Endodermal cell (in vitro differentiated cells): ENCODE results near the gene DBX2. TPM values are rescaled to one million over a fixed set of nuclear protein-coding genes. Genes with fewer than 3 reads are reported as not detected.

Experiments
- DNase-seq: peaks from one replicate; pipeline ENCODE4 v3.0.0-alpha.2; 2017
- H3K27ac ChIP-seq: 2 replicates; pipeline ENCODE4 v1.5.1; 2013; ENCODE audit warnings: mild to moderate bottlenecking, low read depth, low read length, moderate library complexity
- H3K27me3 ChIP-seq: 2 replicates; pipeline ENCODE4 v1.6.1; 2013; ENCODE audit warnings: mild to moderate bottlenecking, low read length, moderate library complexity; ENCODE audit not compliant: insufficient read depth, control insufficient read depth, poor library complexity, severe bottlenecking
- H3K36me3 ChIP-seq: 2 replicates; pipeline ENCODE4 v1.7.0; 2013; ENCODE audit warnings: mild to moderate bottlenecking, low read length, moderate library complexity; ENCODE audit not compliant: control insufficient read depth, insufficient read depth
- H3K4me1 ChIP-seq: one replicate; pipeline ENCODE4 v1.7.0; 2013; ENCODE audit warnings: low read length; ENCODE audit not compliant: control insufficient read depth, insufficient read depth
- H3K4me3 ChIP-seq: 2 replicates; pipeline ENCODE4 v1.5.1; 2013; ENCODE audit warnings: mild to moderate bottlenecking, low read length, moderate library complexity
- H3K9ac ChIP-seq: 2 replicates; pipeline ENCODE4 v1.6.1; 2013; ENCODE audit warnings: mild to moderate bottlenecking, low read length, moderate library complexity; ENCODE audit not compliant: poor library complexity, severe bottlenecking; ENCODE audit errors: extremely low read depth
- H3K9me3 ChIP-seq: 2 replicates; pipeline ENCODE4 v1.6.1; 2013; ENCODE audit warnings: mild to moderate bottlenecking, low read length, moderate library complexity; ENCODE audit not compliant: control insufficient read depth
- H3K27ac Mint-ChIP-seq: 2 replicates; pipeline ENCODE4 v1.8.0; 2020; ENCODE audit warnings: mixed read lengths
- H3K27me3 Mint-ChIP-seq: 2 replicates; pipeline ENCODE4 v1.8.0; 2021; ENCODE audit warnings: mild to moderate bottlenecking, mixed read lengths; ENCODE audit not compliant: insufficient read depth
- H3K36me3 Mint-ChIP-seq: 2 replicates; pipeline ENCODE4 v1.8.0; 2020; ENCODE audit warnings: low read depth, mixed read lengths
- H3K4me1 Mint-ChIP-seq: 2 replicates; pipeline ENCODE4 v1.8.0; 2020; ENCODE audit warnings: mixed read lengths
- H3K4me3 Mint-ChIP-seq: 2 replicates; pipeline ENCODE4 v1.8.0; 2020; ENCODE audit warnings: mild to moderate bottlenecking, moderate library complexity, mixed read lengths
- H3K9me3 Mint-ChIP-seq: 2 replicates; pipeline ENCODE4 v1.8.0; 2020; ENCODE audit warnings: mild to moderate bottlenecking, mixed read lengths
- WGBS, 2 experiments: methylation state at CpG; one replicate each; pipeline versions ENCODE4 v1.1.5 to v1.1.7; 2013; ENCODE audit warnings: missing lambda C conversion rate in 2 of 2, mixed read lengths in 1 of 2; ENCODE audit not compliant: insufficient coverage in 1 of 2, insufficient read length in 1 of 2; 5-methylcytosine and 5-hydroxymethylcytosine counted together
- total RNA-seq, 2 donors: library from RNA; stranded (reverse); fragmentation: NEBNext Ultra II Directional in 1 of 2; extraction: Animal tissue kit (Norgen Biotek cat#: 25700) in 1 of 2; gene quantifications; 2 replicates in 1 of 2; 3 replicates in 1 of 2; pipeline ENCODE4 v1.2.1, GENCODE V29; 2021
- TF ChIP-seq, protein P1 (sequence below): fragments of 200-600 bp; sonication (generic); conservative IDR thresholded peaks from 2 replicates; pipeline ENCODE4 v1.5.0; 2021; ENCODE audit warnings: antibody characterized with exemption, mild to moderate bottlenecking

Gene DBX2
- total RNA-seq, 2 donors from 2014 or later = not detected

DNA sequence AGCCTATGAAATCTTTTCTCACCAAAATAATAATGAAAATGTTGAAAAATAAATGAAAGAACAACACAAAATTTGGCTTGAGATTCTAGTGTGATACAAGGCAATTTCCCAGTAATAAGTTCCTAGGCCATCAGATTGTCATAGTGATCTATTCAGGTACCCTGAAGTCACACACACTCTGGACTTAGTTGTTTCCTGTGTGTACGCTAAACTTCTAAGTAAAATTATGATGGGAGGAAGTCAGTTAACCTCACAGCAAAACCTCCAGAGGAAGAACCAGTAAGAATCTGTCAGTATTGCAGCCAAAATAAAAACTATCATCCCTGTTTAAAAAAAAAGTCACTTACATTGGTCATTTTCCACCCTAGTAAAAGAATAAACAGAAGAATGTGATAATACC lies 81.9 kb downstream of the DBX2 start:
- H3K27me3 Mint-ChIP-seq = no peaks in the 10 kb centered on the region
- 100% methylated on average over 1 of the region's 1 CpG; no CpG with 5 or more reads in 1 of the 2 experiments for WGBS, 2 experiments
- H3K36me3 Mint-ChIP-seq = no peaks in the 10 kb centered on the region

More for the DNA sequence above, 81.9 kb downstream of the DBX2 start:
- DNase-seq = no peak
- Histone ChIP-seq H3K4me1 (no peaks in the 10 kb centered on the region), H3K9me3 (peaks cover 8% of the 10 kb centered on the region), H3K4me3 (no peak overlapping the region), H3K27ac (no peak overlapping the region), H3K9ac (no peak overlapping the region), H3K36me3 (no peaks in the 10 kb centered on the region), H3K27me3 (no peaks in the 10 kb centered on the region)
- TF ChIP-seq, protein P1, sequence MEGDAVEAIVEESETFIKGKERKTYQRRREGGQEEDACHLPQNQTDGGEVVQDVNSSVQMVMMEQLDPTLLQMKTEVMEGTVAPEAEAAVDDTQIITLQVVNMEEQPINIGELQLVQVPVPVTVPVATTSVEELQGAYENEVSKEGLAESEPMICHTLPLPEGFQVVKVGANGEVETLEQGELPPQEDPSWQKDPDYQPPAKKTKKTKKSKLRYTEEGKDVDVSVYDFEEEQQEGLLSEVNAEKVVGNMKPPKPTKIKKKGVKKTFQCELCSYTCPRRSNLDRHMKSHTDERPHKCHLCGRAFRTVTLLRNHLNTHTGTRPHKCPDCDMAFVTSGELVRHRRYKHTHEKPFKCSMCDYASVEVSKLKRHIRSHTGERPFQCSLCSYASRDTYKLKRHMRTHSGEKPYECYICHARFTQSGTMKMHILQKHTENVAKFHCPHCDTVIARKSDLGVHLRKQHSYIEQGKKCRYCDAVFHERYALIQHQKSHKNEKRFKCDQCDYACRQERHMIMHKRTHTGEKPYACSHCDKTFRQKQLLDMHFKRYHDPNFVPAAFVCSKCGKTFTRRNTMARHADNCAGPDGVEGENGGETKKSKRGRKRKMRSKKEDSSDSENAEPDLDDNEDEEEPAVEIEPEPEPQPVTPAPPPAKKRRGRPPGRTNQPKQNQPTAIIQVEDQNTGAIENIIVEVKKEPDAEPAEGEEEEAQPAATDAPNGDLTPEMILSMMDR = no peak
- Mint-ChIP-seq H3K27ac (no peak overlapping the region), H3K4me1 (peaks cover 6% of the 10 kb centered on the region), H3K9me3 (peaks cover 16% of the 10 kb centered on the region), H3K4me3 (no peak overlapping the region)

Other genes with a start within 250 kb of the DBX2 start
- gene NELL2, start 174.8 kb downstream of the DBX2 start, total RNA-seq = 1 to 10 TPM; 5.1 to 6.9 TPM
- gene ANO6, start 165.0 kb upstream of the DBX2 start, total RNA-seq = 10 to 100 TPM; 53.5 to 55.2 TPM